Fibroblast of skin of back (primary cell): ENCODE results near the gene FAT1. TPM values are rescaled to one million over a fixed set of nuclear protein-coding genes. Genes with fewer than 3 reads are reported as not detected.
"Not testable (repeated sequence)": the region's sequence is repeated elsewhere in the genome, so short reads cannot be mapped to it uniquely, and the experiment has no call there.

Source experiments
- DNase-seq: peaks from one replicate; pipeline ENCODE4 v3.0.0-alpha.2; 2013
- polyA plus RNA-seq, 2 experiments: library from polyadenylated mRNA; unstranded; fragments of 120-200 nt; gene quantifications; one replicate each; pipeline ENCODE4 v1.2.1, GENCODE V29; 2013; ENCODE audit not compliant: insufficient read length in 2 of 2

Gene FAT1
- polyA plus RNA-seq (2013, experiment 1 of 2; ENCODE audit: insufficient read length), result 251 TPM
- 263 TPM for polyA plus RNA-seq (2013, experiment 2 of 2; ENCODE audit: insufficient read length)

- peak; percentile 83 for DNase-seq
These were observed at the start of gene FAT1 for GRCh38 chr4:186723292-186724057. FAT1 (minus strand) TSS chr4:186723856; CDS start chr4:186709827, 14,029 bp downstream.

- peak; percentile 31 for DNase-seq
These were observed 49.4 kb upstream of the FAT1 start for GRCh38 chr4:186772936-186773487.

- peak; percentile 29 for DNase-seq
These were observed 48.0 kb upstream of the FAT1 start for GRCh38 chr4:186771624-186772023.

GRCh38 chr4:186770481-186771175 is 47.0 kb upstream of the FAT1 start:
- DNase-seq, result peak; percentile 88

- no peak for DNase-seq
These were observed 44.1 kb upstream of the FAT1 start for GRCh38 chr4:186767794-186768193.

- no peak for DNase-seq
These were observed 42.3 kb upstream of the FAT1 start for GRCh38 chr4:186765673-186766546.

GRCh38 chr4:186765138-186765537 is 41.5 kb upstream of the FAT1 start:
- DNase-seq, result no peak

- DNase-seq, result no peak
These were observed 40.8 kb upstream of the FAT1 start for GRCh38 chr4:186764457-186764856.

GRCh38 chr4:186762865-186763264 is 39.2 kb upstream of the FAT1 start:
- no peak for DNase-seq

- no peak for DNase-seq
These were observed 38.7 kb upstream of the FAT1 start for GRCh38 chr4:186762361-186762760.

GRCh38 chr4:186761956-186762355 is 38.3 kb upstream of the FAT1 start:
- DNase-seq, result not testable (repeated sequence)

GRCh38 chr4:186761393-186761792 is 37.7 kb upstream of the FAT1 start:
- DNase-seq, result no peak

- DNase-seq, result peak; percentile 96
These were observed 36.9 kb upstream of the FAT1 start for GRCh38 chr4:186760576-186760975.

- no peak for DNase-seq
These were observed 36.3 kb upstream of the FAT1 start for GRCh38 chr4:186759990-186760389.

- DNase-seq, result no peak
These were observed 35.5 kb upstream of the FAT1 start for GRCh38 chr4:186758929-186759682.

- DNase-seq, result no peak
These were observed 34.2 kb upstream of the FAT1 start for GRCh38 chr4:186757696-186758355.

GRCh38 chr4:186756550-186756949 is 32.9 kb upstream of the FAT1 start:
- DNase-seq, result not testable (repeated sequence)

GRCh38 chr4:186755550-186756519 is 32.2 kb upstream of the FAT1 start:
- DNase-seq, result no peak

GRCh38 chr4:186754976-186755375 is 31.3 kb upstream of the FAT1 start:
- DNase-seq, result no peak

- no peak for DNase-seq
These were observed 28.7 kb upstream of the FAT1 start for GRCh38 chr4:186752325-186752724.
